ENCODE results near the gene CCDC57. TPM values are rescaled to one million over a fixed set of nuclear protein-coding genes. Genes with fewer than 3 reads are reported as not detected.

Gene CCDC57
- total RNA-seq, 1 experiment from 2014 or later: 13.5 TPM

- no peak for DNase-seq (ENCODE audit: low read depth)
Measured at GRCh38 chr17:82127315-82127595, 85.4 kb downstream of the CCDC57 start.

GRCh38 chr17:82126556-82127314, 85.9 kb downstream of the CCDC57 start:
- DNase-seq (ENCODE audit: low read depth): no peak

GRCh38 chr17:82124101-82124500, 88.5 kb downstream of the CCDC57 start:
- no peak for DNase-seq (ENCODE audit: low read depth)

GRCh38 chr17:82121660-82122629, 90.7 kb downstream of the CCDC57 start:
- no peak for DNase-seq (ENCODE audit: low read depth)

- DNase-seq (ENCODE audit: low read depth): no peak
Measured at GRCh38 chr17:82121246-82121645, 91.4 kb downstream of the CCDC57 start.

- DNase-seq (ENCODE audit: low read depth): no peak
Measured at GRCh38 chr17:82120148-82120547, 92.5 kb downstream of the CCDC57 start.

GRCh38 chr17:82118815-82119380, 93.7 kb downstream of the CCDC57 start:
- no peak for DNase-seq (ENCODE audit: low read depth)

- DNase-seq (ENCODE audit: low read depth): no peak
Measured at GRCh38 chr17:82118168-82118814, 94.4 kb downstream of the CCDC57 start.

GRCh38 chr17:82117139-82118090, 95.2 kb downstream of the CCDC57 start:
- no peak for DNase-seq (ENCODE audit: low read depth)

- no peak for DNase-seq (ENCODE audit: low read depth)
Measured at GRCh38 chr17:82116246-82116645, 96.4 kb downstream of the CCDC57 start.

GRCh38 chr17:82114872-82115271, 97.8 kb downstream of the CCDC57 start:
- DNase-seq (ENCODE audit: low read depth): no peak

- DNase-seq (ENCODE audit: low read depth): no peak
Measured at GRCh38 chr17:82114447-82114846, 98.2 kb downstream of the CCDC57 start.

- no peak for DNase-seq (ENCODE audit: low read depth)
Measured at GRCh38 chr17:82113941-82114340, 98.7 kb downstream of the CCDC57 start.

- no peak for DNase-seq (ENCODE audit: low read depth)
Measured at GRCh38 chr17:82113422-82113821, 99.2 kb downstream of the CCDC57 start.

- DNase-seq (ENCODE audit: low read depth): no peak
Measured at GRCh38 chr17:82112914-82113311, 99.7 kb downstream of the CCDC57 start.

- no peak for DNase-seq (ENCODE audit: low read depth)
Measured at GRCh38 chr17:82112181-82112913, 100.3 kb downstream of the CCDC57 start.

GRCh38 chr17:82110298-82110697, 102.3 kb downstream of the CCDC57 start:
- no peak for DNase-seq (ENCODE audit: low read depth)

- DNase-seq (ENCODE audit: low read depth): no peak
Measured at GRCh38 chr17:82108961-82109475, 103.6 kb downstream of the CCDC57 start.

- no peak for DNase-seq (ENCODE audit: low read depth)
Measured at GRCh38 chr17:82108496-82108945, 104.1 kb downstream of the CCDC57 start.

GRCh38 chr17:82108038-82108437, 104.6 kb downstream of the CCDC57 start:
- no peak for DNase-seq (ENCODE audit: low read depth)

Data from LHCN-M2 (cell line).